PFSK-1 (cell line): ENCODE results near the gene PTPN11.

Experiments used
- POLR2AphosphoS5 ChIP-seq: IDR thresholded peaks from 2 replicates; pipeline ENCODE4 v1.6.1; 2012; ENCODE audit warnings: low read depth, mild to moderate bottlenecking, control low read depth, low read length, moderate library complexity
- REST ChIP-seq, 2 experiments: IDR thresholded peaks; 2 replicates each; pipeline versions ENCODE4 v1.6.1 to v1.8.0; 2011 to 2012; ENCODE audit warnings: low read depth in 2 of 2, low read length in 2 of 2, control low read depth in 1 of 2, inconsistent platforms in 1 of 2, mild to moderate bottlenecking in 1 of 2, moderate library complexity in 1 of 2; ENCODE audit not compliant: insufficient read depth in 1 of 2
- SIN3A ChIP-seq: IDR thresholded peaks from 2 replicates; pipeline ENCODE4 v1.6.1; 2012; ENCODE audit warnings: mild to moderate bottlenecking, low read length, moderate library complexity, borderline replicate concordance; ENCODE audit not compliant: insufficient read depth
- TAF1 ChIP-seq: IDR thresholded peaks from 2 replicates; pipeline ENCODE4 v1.6.1; 2012; ENCODE audit warnings: low read length, control low read depth, borderline replicate concordance; ENCODE audit not compliant: insufficient read depth

GRCh38 chr12:112401054-112401453 lies 17.7 kb upstream of the PTPN11 start:
- TF ChIP-seq POLR2AphosphoS5 = no peak
- TF ChIP-seq TAF1 = no peak
- TF ChIP-seq REST (IDR thresholded peaks at IDR 0.05; ENCODE audit: insufficient read depth in 1 of 2, low read depth in 2 of 2, low read length in 2 of 2) = no peak
- no peak for TF ChIP-seq SIN3A
